Panc1 (cell line): Measurements from ENCODE around the gene TP53I11. TPM values are rescaled to one million over a fixed set of nuclear protein-coding genes. Genes with fewer than 3 reads are reported as not detected.

Experiments
- ATAC-seq: fragments of 200-7000 bp; cut with Tn5 transposase; 2 replicates; pipeline ENCODE4 v1.9.1; 2020; ENCODE audit warnings: mild to moderate bottlenecking, moderate library complexity
- BruUV-seq: library from RNA; stranded (reverse); fragments of 400-500 nt; replicated peaks from 2 replicates; lab custom pipeline; 2021; lab: Mats Ljungman, UMichigan
- CTCF ChIA-PET: fragments of 300-600 bp; sonication (Branson Sonifier 250); formaldehyde crosslinking; loops from one replicate; lab custom pipeline; 2022; ENCODE audit warnings: antibody characterized with exemption; lab: Charles Lee
- POLR2A ChIA-PET: fragments of 300-600 bp; sonication (Branson Sonifier 250); formaldehyde crosslinking; loops from one replicate; lab custom pipeline; 2022; ENCODE audit warnings: antibody characterized with exemption; lab: Charles Lee
- DNase-seq: peaks from one replicate; pipeline ENCODE4 v3.0.0-alpha.2; 2010; ENCODE audit warnings: low read depth, low spot score
- H3K27ac ChIP-seq: 2 replicates; pipeline ENCODE4 v1.5.1; 2011; ENCODE audit warnings: mild to moderate bottlenecking, low read length, inconsistent platforms
- H3K27me3 ChIP-seq: fragments of 200-500 bp; sonication (Bioruptor generic); 2 replicates; pipeline ENCODE4 v1.6.0; 2014; ENCODE audit warnings: low read length, inconsistent platforms; ENCODE audit not compliant: control insufficient read depth, insufficient read depth
- H3K36me3 ChIP-seq: fragments of 200-500 bp; sonication (Bioruptor generic); 2 replicates; pipeline ENCODE4 v1.5.1; 2014; ENCODE audit warnings: inconsistent platforms, mild to moderate bottlenecking, low read length, moderate library complexity; ENCODE audit not compliant: control insufficient read depth, insufficient read depth
- H3K4me1 ChIP-seq: 2 replicates; pipeline ENCODE4 v1.5.1; 2011; ENCODE audit warnings: inconsistent platforms, mild to moderate bottlenecking, low read length, moderate library complexity; ENCODE audit not compliant: control insufficient read depth, insufficient read depth
- H3K4me3 ChIP-seq, 2 experiments: 2 replicates each; pipeline ENCODE4 v1.5.1; 2011 to 2012; ENCODE audit warnings: low read depth in 2 of 2, low read length in 2 of 2, mild to moderate bottlenecking in 2 of 2, inconsistent platforms in 1 of 2, moderate library complexity in 1 of 2
- H3K9me3 ChIP-seq: fragments of 200-500 bp; sonication (Bioruptor generic); 2 replicates; pipeline ENCODE4 v1.5.1; 2014; ENCODE audit warnings: low read depth, mild to moderate bottlenecking, inconsistent platforms, low read length, moderate library complexity; ENCODE audit not compliant: control insufficient read depth, insufficient read depth
- CTCF ChIP-seq: fragments of 450-650 bp; IDR thresholded peaks from 2 replicates; pipeline ENCODE4 v1.5.1; 2017; ENCODE audit warnings: mild to moderate bottlenecking
- POLR2AphosphoS5 ChIP-seq: IDR thresholded peaks from 2 replicates; pipeline ENCODE4 v1.6.1; 2012; ENCODE audit warnings: mild to moderate bottlenecking, low read depth, low read length, moderate library complexity
- SIN3A ChIP-seq: IDR thresholded peaks from 2 replicates; pipeline ENCODE4 v1.6.1; 2012; ENCODE audit warnings: low read depth, mild to moderate bottlenecking, low read length, moderate library complexity, borderline replicate concordance; ENCODE audit not compliant: insufficient read depth
- TCF7L2 ChIP-seq: IDR thresholded peaks from 2 replicates; pipeline ENCODE4 v1.6.1; 2011; ENCODE audit warnings: mild to moderate bottlenecking, low read depth, low read length, inconsistent platforms
- in situ Hi-C: cut with HindIII; loops from 2 replicates; pipeline ENCODE4 v1.10.0; 2016; ENCODE audit warnings: low sequenced_read_pairs, low pct_unique_long_range_greater_than_20kb
- intact Hi-C: fragments of 100-400 bp; cut with micrococcal nuclease; formaldehyde crosslinking; loops from one replicate; pipeline ENCODE4 v1.10.0; 2022; ENCODE audit not compliant: unreplicated experiment
- total RNA-seq: library from RNA; stranded (reverse); gene quantifications from one replicate; pipeline ENCODE4 v1.2.1, GENCODE V29; 2021; ENCODE audit not compliant: unreplicated experiment
- TF ChIP-seq, protein P1 (sequence below), 2 experiments: IDR thresholded peaks; 2 replicates each; pipeline ENCODE4 v1.6.1; 2011 to 2012; ENCODE audit warnings: low read depth in 2 of 2, control low read depth in 1 of 2, low read length in 1 of 2, mild to moderate bottlenecking in 1 of 2, moderate library complexity in 1 of 2; ENCODE audit not compliant: insufficient read depth in 1 of 2

TP53I11 gene
- total RNA-seq, 1 experiment from 2014 or later: 132 TPM

- ATAC-seq: no peak
- no peak for DNase-seq
- peaks cover 2% of the 10 kb centered on the region; the same call in 1 of the 2 replicates for H3K4me1 ChIP-seq
- H3K4me3 ChIP-seq: no peak overlapping the region
- no peak for TF ChIP-seq POLR2AphosphoS5
- TF ChIP-seq CTCF: no peak
- no peak for TF ChIP-seq SIN3A
- TF ChIP-seq, protein P1, sequence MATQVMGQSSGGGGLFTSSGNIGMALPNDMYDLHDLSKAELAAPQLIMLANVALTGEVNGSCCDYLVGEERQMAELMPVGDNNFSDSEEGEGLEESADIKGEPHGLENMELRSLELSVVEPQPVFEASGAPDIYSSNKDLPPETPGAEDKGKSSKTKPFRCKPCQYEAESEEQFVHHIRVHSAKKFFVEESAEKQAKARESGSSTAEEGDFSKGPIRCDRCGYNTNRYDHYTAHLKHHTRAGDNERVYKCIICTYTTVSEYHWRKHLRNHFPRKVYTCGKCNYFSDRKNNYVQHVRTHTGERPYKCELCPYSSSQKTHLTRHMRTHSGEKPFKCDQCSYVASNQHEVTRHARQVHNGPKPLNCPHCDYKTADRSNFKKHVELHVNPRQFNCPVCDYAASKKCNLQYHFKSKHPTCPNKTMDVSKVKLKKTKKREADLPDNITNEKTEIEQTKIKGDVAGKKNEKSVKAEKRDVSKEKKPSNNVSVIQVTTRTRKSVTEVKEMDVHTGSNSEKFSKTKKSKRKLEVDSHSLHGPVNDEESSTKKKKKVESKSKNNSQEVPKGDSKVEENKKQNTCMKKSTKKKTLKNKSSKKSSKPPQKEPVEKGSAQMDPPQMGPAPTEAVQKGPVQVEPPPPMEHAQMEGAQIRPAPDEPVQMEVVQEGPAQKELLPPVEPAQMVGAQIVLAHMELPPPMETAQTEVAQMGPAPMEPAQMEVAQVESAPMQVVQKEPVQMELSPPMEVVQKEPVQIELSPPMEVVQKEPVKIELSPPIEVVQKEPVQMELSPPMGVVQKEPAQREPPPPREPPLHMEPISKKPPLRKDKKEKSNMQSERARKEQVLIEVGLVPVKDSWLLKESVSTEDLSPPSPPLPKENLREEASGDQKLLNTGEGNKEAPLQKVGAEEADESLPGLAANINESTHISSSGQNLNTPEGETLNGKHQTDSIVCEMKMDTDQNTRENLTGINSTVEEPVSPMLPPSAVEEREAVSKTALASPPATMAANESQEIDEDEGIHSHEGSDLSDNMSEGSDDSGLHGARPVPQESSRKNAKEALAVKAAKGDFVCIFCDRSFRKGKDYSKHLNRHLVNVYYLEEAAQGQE (IDR thresholded peaks at IDR 0.05; ENCODE audit: insufficient read depth in 1 of 2, low read depth in 2 of 2, low read length in 1 of 2): no peak
- TF ChIP-seq TCF7L2: no peak
- in situ Hi-C loops: no loop called here
- no TSS peak for BruUV-seq
- H3K9me3 ChIP-seq: no peaks in the 10 kb centered on the region
- no peaks in the 10 kb centered on the region for H3K27me3 ChIP-seq
- H3K36me3 ChIP-seq: no peaks in the 10 kb centered on the region
- intact Hi-C loops: no loop called here
- CTCF ChIA-PET: no interaction called here
- POLR2A ChIA-PET: no interaction called here
- no peak overlapping the region for H3K27ac ChIP-seq
Measured at GRCh38 chr11:44883277-44883676, 67.4 kb downstream of the TP53I11 start.

Other genes with a start within 250 kb of the TP53I11 start
- gene TSPAN18, start 223.9 kb downstream of the TP53I11 start, total RNA-seq: 21.3 TPM
- 27.4 TPM for gene PRDM11, start 195.8 kb upstream of the TP53I11 start, total RNA-seq